GM18502 (cell line): Measurements from ENCODE around the gene MUC20.
"Not testable (repeated sequence)": the region's sequence is repeated elsewhere in the genome, so short reads cannot be mapped to it uniquely, and the experiment has no call there.

Experiments
- ATAC-seq: cut with Tn5 transposase; IDR thresholded peaks from one replicate; pipeline ENCODE4 v1.9.1; 2021; ENCODE audit warnings: mild to moderate bottlenecking; ENCODE audit not compliant: unreplicated experiment, poor library complexity

The MUC20 gene

GRCh38 chr3:195708626-195709481 lies 11.9 kb upstream of the MUC20 start:
- ATAC-seq, result no peak

- ATAC-seq, result no peak
Measured at GRCh38 chr3:195709676-195710085, 11.1 kb upstream of the MUC20 start.

GRCh38 chr3:195710126-195710905 lies 10.5 kb upstream of the MUC20 start:
- ATAC-seq, result not testable (repeated sequence)

- not testable (repeated sequence) for ATAC-seq
Measured at GRCh38 chr3:195711091-195711812, 9.5 kb upstream of the MUC20 start.

- ATAC-seq, result no peak
Measured at GRCh38 chr3:195711813-195712534, 8.8 kb upstream of the MUC20 start.

GRCh38 chr3:195712535-195712910 lies 8.3 kb upstream of the MUC20 start:
- ATAC-seq, result not testable (repeated sequence)

DNA sequence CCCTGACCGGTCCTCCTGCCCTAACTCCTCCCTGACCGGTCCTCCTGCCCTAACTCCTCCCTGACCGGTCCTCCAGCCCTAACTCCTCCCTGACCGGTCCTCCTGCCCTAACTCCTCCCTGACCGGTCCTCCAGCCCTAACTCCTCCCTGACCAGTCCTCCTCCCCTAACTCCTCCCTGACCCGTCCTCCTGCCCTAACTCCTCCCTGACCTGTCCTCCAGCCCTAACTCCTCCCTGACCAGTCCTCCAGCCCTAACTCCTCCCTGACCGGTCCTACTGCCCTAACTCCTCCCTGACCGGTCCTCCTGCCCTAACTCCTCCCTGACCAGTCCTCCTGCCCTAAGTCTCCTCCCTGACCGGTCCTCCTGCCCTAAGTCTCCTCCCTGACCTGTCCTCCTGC lies 7.6 kb upstream of the MUC20 start:
- ATAC-seq, result not testable (repeated sequence)

DNA sequence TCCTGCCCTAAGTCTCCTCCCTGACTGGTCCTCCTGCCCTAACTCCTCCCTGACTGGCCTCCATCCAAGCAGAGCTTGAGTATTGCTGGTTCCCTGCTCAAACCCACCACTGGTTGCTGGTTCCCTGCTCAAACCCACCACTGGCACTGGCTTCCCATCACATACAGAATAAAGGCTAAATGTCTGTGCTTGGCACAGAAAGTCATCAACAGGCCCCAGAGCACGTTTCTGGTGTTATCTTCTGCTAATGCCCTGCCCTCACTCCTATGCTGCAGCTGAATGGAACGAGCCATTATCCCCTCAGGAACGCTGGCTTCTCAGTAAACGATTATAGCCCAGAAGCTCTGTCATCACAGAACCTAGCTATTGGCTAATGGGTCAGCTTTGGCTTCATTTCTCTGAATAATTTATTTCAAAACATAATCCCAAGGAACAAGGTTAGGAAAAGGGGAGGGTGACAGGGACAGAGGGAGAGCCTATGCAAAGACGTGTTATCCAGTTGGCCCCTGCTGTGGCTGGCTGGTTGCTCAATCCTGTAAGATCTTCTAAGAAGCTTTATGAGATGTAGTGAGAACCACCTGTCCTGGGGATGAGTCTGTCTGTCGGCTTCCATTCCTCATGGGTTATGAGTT lies 6.3 kb upstream of the MUC20 start:
- ATAC-seq, result no peak

DNA sequence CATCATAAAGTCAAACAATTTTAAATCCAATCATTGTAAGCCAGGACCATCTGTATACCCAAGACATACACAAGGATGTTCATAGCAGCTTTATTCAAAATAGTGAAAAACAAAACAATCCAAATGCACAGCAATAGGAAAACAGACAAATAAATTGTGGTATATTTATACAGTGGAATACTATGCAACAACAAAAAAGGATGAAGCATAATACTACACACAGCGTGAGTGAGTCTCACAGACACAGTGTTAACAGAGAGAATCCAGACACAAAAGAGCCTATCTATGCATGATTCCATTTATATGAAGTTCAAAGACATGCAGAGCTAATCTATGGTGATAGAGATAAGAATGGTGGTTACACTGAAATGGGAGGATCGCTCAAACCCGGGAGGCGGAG lies 5.6 kb upstream of the MUC20 start:
- ATAC-seq, result no peak

- no peak for ATAC-seq
Measured at GRCh38 chr3:195715583-195716266, 5.1 kb upstream of the MUC20 start.

- ATAC-seq, result no peak
Measured at GRCh38 chr3:195717416-195717815, 3.4 kb upstream of the MUC20 start.

GRCh38 chr3:195717852-195718476 lies 2.8 kb upstream of the MUC20 start:
- ATAC-seq, result no peak

DNA sequence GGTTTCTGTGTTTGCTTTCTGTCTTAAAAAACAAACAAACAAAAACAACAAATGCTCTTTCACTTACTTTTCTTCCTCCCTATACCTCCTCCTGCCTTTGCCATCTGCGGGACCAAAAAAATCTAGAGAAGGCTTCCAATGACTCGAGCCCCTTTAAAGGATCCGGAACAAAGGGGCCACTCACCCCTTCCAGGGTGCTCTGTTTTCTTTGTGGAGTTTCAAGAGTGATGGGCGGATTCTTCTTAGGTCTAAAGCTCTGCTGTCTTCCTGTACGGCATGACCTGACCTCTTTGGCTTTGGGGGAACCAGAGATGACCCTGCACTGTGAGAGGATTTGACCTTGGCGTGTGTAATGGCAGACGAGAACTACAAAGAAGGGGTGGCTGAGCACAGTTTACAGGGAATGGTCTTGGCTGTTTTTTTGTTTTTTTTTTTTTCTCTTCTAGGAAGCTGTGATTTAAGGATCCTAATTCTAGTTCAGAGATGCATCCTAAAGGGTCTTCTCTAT lies 2.2 kb upstream of the MUC20 start:
- no peak for ATAC-seq

GRCh38 chr3:195719514-195720254 lies 1.1 kb upstream of the MUC20 start:
- not testable (repeated sequence) for ATAC-seq

- not testable (repeated sequence) for ATAC-seq
Measured at GRCh38 chr3:195722139-195722995, 1.6 kb downstream of the MUC20 start.

GRCh38 chr3:195722996-195723345 lies 2.2 kb downstream of the MUC20 start:
- ATAC-seq, result not testable (repeated sequence)

- not testable (repeated sequence) for ATAC-seq
Measured at GRCh38 chr3:195724363-195724762, 3.6 kb downstream of the MUC20 start.
